ENCODE results near the gene FOXK1. TPM values are rescaled to one million over a fixed set of nuclear protein-coding genes. Genes with fewer than 3 reads are reported as not detected.

FOXK1 gene
- total and polyA plus RNA-seq, 12 donors = 3.6 to 30.6 (median 24.2) TPM

- DNase-seq = no peak
- Histone ChIP-seq H3K4me1 (peaks cover 0 to 18% (median 5%) of the 10 kb centered on the region in 9 donors), H3K36me3 (no peaks in the 10 kb centered on the region), H3K4me3 (no peak overlapping the region), H3K9me3 (peaks cover 0 to under 1% (median 0%) of the 10 kb centered on the region in 11 donors), H3K27ac (peak overlapping the region in 4 of 10 donors; percentile 14 to 65 (median 28)), H3K27me3 (no peaks in the 10 kb centered on the region)
- 56 to 66% methylated on average over 2 of the region's 2 CpGs for WGBS, 2 donors
- no peak for TF ChIP-seq CTCF (IDR thresholded peaks at IDR 0.05)
- ATAC-seq = peak in 1 of 8 donors; percentile 34
- intact Hi-C loops (cut with DNase I) = no loop called here
Observed at GRCh38 chr7:4665661-4666060, 16.4 kb upstream of the FOXK1 start.

- H3K36me3 ChIP-seq = no peaks in the 10 kb centered on the region
- no peak for DNase-seq
- no peak for ATAC-seq
- H3K4me1 ChIP-seq = peaks cover 0 to 6% (median 0%) of the 10 kb centered on the region in 9 donors
- TF ChIP-seq CTCF (IDR thresholded peaks at IDR 0.05) = no peak
- H3K9me3 ChIP-seq = peaks cover 0 to 5% (median 0%) of the 10 kb centered on the region in 11 donors
- H3K27me3 ChIP-seq = no peaks in the 10 kb centered on the region
- WGBS, 2 donors = 68 to 75% methylated on average over 19 of the region's 19 CpGs
- intact Hi-C loops (cut with DNase I) = no loop called here
- H3K27ac ChIP-seq = no peak overlapping the region
- no peak overlapping the region for H3K4me3 ChIP-seq
Observed at GRCh38 chr7:4667776-4668509, 14.2 kb upstream of the FOXK1 start.

- Histone ChIP-seq H3K36me3 (no peaks in the 10 kb centered on the region), H3K27ac (peak overlapping the region in 1 of 10 donors; percentile 37), H3K27me3 (no peaks in the 10 kb centered on the region), H3K9me3 (peaks cover 0 to 5% (median 0%) of the 10 kb centered on the region in 11 donors), H3K4me3 (no peak overlapping the region), H3K4me1 (peaks cover 0 to 6% (median 0%) of the 10 kb centered on the region in 9 donors)
- ATAC-seq (no peak), DNase-seq (no peak)
- 97 to 99% methylated on average over 3 of the region's 3 CpGs for WGBS, 2 donors
- no peak for TF ChIP-seq CTCF (IDR thresholded peaks at IDR 0.05)
- intact Hi-C loops (cut with DNase I) = no loop called here
Observed at GRCh38 chr7:4668510-4668847, 13.6 kb upstream of the FOXK1 start.

- no peak overlapping the region for H3K4me3 ChIP-seq
- peaks cover 0 to 6% (median 0%) of the 10 kb centered on the region in 9 donors for H3K4me1 ChIP-seq
- ATAC-seq = no peak
- H3K27me3 ChIP-seq = no peaks in the 10 kb centered on the region
- no peak for DNase-seq
- intact Hi-C loops (cut with DNase I) = no loop called here
- H3K9me3 ChIP-seq = peaks cover 0 to 19% (median 0%) of the 10 kb centered on the region in 11 donors
- H3K36me3 ChIP-seq = no peaks in the 10 kb centered on the region
- no peak overlapping the region for H3K27ac ChIP-seq
- TF ChIP-seq CTCF (IDR thresholded peaks at IDR 0.05) = no peak
- WGBS, 2 donors = 83 to 84% methylated on average over 4 of the region's 4 CpGs
Observed at GRCh38 chr7:4670791-4671190, 11.3 kb upstream of the FOXK1 start.

All from heart right ventricle (tissue), 16 donors.